HFFc6 (cell line): ENCODE data around the gene SMIM27. TPM values are rescaled to one million over a fixed set of nuclear protein-coding genes. Genes with fewer than 3 reads are reported as not detected.

Experiments used
- DNase-seq: peaks from one replicate; pipeline ENCODE4 v3.0.0-alpha.2; 2018
- H3K27ac Mint-ChIP-seq: 2 replicates; pipeline ENCODE4 v1.8.0; 2020; ENCODE audit warnings: mild to moderate bottlenecking, mixed read lengths
- H3K27me3 Mint-ChIP-seq: 2 replicates; pipeline ENCODE4 v1.8.0; 2021; ENCODE audit warnings: mild to moderate bottlenecking, moderate library complexity, mixed read lengths; ENCODE audit not compliant: insufficient read depth
- H3K36me3 Mint-ChIP-seq: 2 replicates; pipeline ENCODE4 v1.8.0; 2021; ENCODE audit warnings: low read depth, mixed read lengths
- H3K4me1 Mint-ChIP-seq: 2 replicates; pipeline ENCODE4 v1.8.0; 2020; ENCODE audit warnings: low read depth, mixed read lengths
- H3K4me3 Mint-ChIP-seq: 2 replicates; pipeline ENCODE4 v1.8.0; 2020; ENCODE audit warnings: mild to moderate bottlenecking, moderate library complexity, mixed read lengths
- H3K9me3 Mint-ChIP-seq: 2 replicates; pipeline ENCODE4 v1.8.0; 2020; ENCODE audit warnings: mild to moderate bottlenecking, mixed read lengths
- CTCF ChIP-seq: fragments of 200-600 bp; sonication (generic); IDR thresholded peaks from 2 replicates; pipeline ENCODE4 v1.5.0; 2021; ENCODE audit warnings: antibody characterized with exemption, mild to moderate bottlenecking
- total RNA-seq, 6 experiments: library from RNA; stranded (reverse); fragmentation: NEBNext Ultra II Directional; extraction: Animal tissue kit (Norgen Biotek cat#: 25700); gene quantifications; 2 replicates in 1 of 6; 3 replicates in 5 of 6; pipeline ENCODE4 v1.2.3, GENCODE V29; 2021

The SMIM27 gene
- total RNA-seq, 6 experiments from 2014 or later: 11.4 to 16.8 (median 14.0) TPM

GRCh38 chr9:32554107-32554506, 2.0 kb downstream of the SMIM27 start:
- no peak overlapping the region for H3K4me3 Mint-ChIP-seq
- DNase-seq: no peak
- H3K9me3 Mint-ChIP-seq: no peaks in the 10 kb centered on the region
- H3K4me1 Mint-ChIP-seq: peaks cover 21% of the 10 kb centered on the region
- TF ChIP-seq CTCF: no peak
- no peaks in the 10 kb centered on the region; the same call in 1 of the 2 replicates for H3K27me3 Mint-ChIP-seq
- H3K27ac Mint-ChIP-seq: no peak overlapping the region; the same call in 1 of the 2 replicates
- H3K36me3 Mint-ChIP-seq: peaks cover 12% of the 10 kb centered on the region

DNA sequence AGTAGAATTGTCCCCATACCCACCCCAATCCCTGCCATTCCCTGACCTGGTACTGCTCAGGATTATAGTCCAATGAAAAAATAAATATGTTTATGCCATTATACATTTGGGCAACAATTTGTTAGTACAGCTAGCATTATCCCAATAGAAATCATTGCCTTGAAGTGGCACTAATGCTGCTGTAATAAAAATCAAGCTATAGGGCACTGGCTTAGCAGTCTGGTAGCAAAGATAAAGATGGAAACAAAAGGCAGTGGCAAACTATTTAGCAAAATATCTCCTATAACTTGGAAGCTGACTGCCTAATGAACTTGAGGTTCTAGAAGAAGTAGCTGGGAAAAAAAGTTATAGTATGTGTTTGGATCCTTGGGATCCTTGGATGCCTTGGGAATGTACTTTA, 2.5 kb downstream of the SMIM27 start:
- H3K9me3 Mint-ChIP-seq: no peaks in the 10 kb centered on the region
- TF ChIP-seq CTCF: no peak
- no peak for DNase-seq
- peaks cover 19% of the 10 kb centered on the region for H3K4me1 Mint-ChIP-seq
- no peaks in the 10 kb centered on the region; the same call in 1 of the 2 replicates for H3K27me3 Mint-ChIP-seq
- no peak overlapping the region for H3K4me3 Mint-ChIP-seq
- H3K36me3 Mint-ChIP-seq: peaks cover 7% of the 10 kb centered on the region; the same call in 1 of the 2 replicates
- no peak overlapping the region for H3K27ac Mint-ChIP-seq

- DNase-seq: no peak
- Mint-ChIP-seq H3K4me1 (peaks cover 12% of the 10 kb centered on the region), H3K27ac (no peak overlapping the region), H3K36me3 (no peaks in the 10 kb centered on the region), H3K4me3 (no peak overlapping the region), H3K9me3 (no peaks in the 10 kb centered on the region), H3K27me3 (no peaks in the 10 kb centered on the region; the same call in 1 of the 2 replicates)
- TF ChIP-seq CTCF: no peak
These were observed 6.3 kb downstream of the SMIM27 start for GRCh38 chr9:32558408-32558934.

GRCh38 chr9:32565967-32566366, 13.8 kb downstream of the SMIM27 start:
- TF ChIP-seq CTCF: no peak
- Mint-ChIP-seq H3K36me3 (peaks cover 4% of the 10 kb centered on the region), H3K9me3 (no peaks in the 10 kb centered on the region), H3K27ac (no peak overlapping the region), H3K4me1 (peaks cover 5% of the 10 kb centered on the region), H3K27me3 (no peaks in the 10 kb centered on the region), H3K4me3 (no peak overlapping the region)
- DNase-seq: no peak

- Mint-ChIP-seq H3K4me3 (no peak overlapping the region), H3K4me1 (peaks cover 8% of the 10 kb centered on the region), H3K27ac (no peak overlapping the region), H3K27me3 (no peaks in the 10 kb centered on the region), H3K36me3 (peaks cover 4% of the 10 kb centered on the region), H3K9me3 (no peaks in the 10 kb centered on the region)
- no peak for TF ChIP-seq CTCF
- DNase-seq: no peak
These were observed 14.6 kb downstream of the SMIM27 start for GRCh38 chr9:32566770-32567169.
